Astrocyte (in vitro differentiated cells and primary cell): Measurements from ENCODE around the gene SGMS2.

Experiments
- CTCF ChIP-seq: IDR thresholded peaks from 2 replicates; pipeline ENCODE4 v1.5.1; 2011; ENCODE audit warnings: low read depth, mild to moderate bottlenecking, inconsistent platforms, low read length, moderate library complexity; ENCODE audit not compliant: insufficient read depth
- EZH2 ChIP-seq: IDR thresholded peaks from 2 replicates; pipeline ENCODE4 v1.6.1; 2012; ENCODE audit warnings: mild to moderate bottlenecking, low read length, inconsistent platforms; ENCODE audit not compliant: insufficient read depth

- TF ChIP-seq CTCF (no peak), EZH2 (no peak)
These were observed 107.1 kb downstream of the SGMS2 start for GRCh38 chr4:107931775-107932321.
